Activated naive CD8-positive, alpha-beta T cell treated with anti-CD3 and anti-CD28 coated beads for 36 hours (primary cell): ENCODE results near the gene C12orf76. TPM values are rescaled to one million over a fixed set of nuclear protein-coding genes. Genes with fewer than 3 reads are reported as not detected.
A peak's percentile ranks its signal among the peaks of the same experiment; 100 is the strongest.

Source experiments
- DNase-seq: peaks from one replicate; pipeline ENCODE4 v3.0.0; 2021
- H3K27ac Mint-ChIP-seq: one replicate; pipeline ENCODE4 v1.8.0; 2022; ENCODE audit warnings: mild to moderate bottlenecking, moderate library complexity, mixed read lengths
- H3K27me3 Mint-ChIP-seq: one replicate; pipeline ENCODE4 v1.8.0; 2022; ENCODE audit warnings: mild to moderate bottlenecking, mixed read lengths
- H3K36me3 Mint-ChIP-seq: one replicate; pipeline ENCODE4 v1.8.0; 2021; ENCODE audit warnings: mild to moderate bottlenecking, mixed read lengths
- H3K4me1 Mint-ChIP-seq: one replicate; pipeline ENCODE4 v1.8.0; 2021; ENCODE audit warnings: mixed read lengths
- H3K4me3 Mint-ChIP-seq: one replicate; pipeline ENCODE4 v1.8.0; 2022; ENCODE audit warnings: mild to moderate bottlenecking, moderate library complexity, mixed read lengths
- H3K9me3 Mint-ChIP-seq: one replicate; pipeline ENCODE4 v1.8.0; 2022; ENCODE audit warnings: mixed read lengths
- total RNA-seq, 2 experiments: library from RNA; stranded (reverse); gene quantifications; one replicate each; pipeline ENCODE4 v1.2.3, GENCODE V29; 2021

The C12orf76 gene
- total RNA-seq, 2 experiments from 2014 or later = 6.6 to 7.3 TPM

DNA sequence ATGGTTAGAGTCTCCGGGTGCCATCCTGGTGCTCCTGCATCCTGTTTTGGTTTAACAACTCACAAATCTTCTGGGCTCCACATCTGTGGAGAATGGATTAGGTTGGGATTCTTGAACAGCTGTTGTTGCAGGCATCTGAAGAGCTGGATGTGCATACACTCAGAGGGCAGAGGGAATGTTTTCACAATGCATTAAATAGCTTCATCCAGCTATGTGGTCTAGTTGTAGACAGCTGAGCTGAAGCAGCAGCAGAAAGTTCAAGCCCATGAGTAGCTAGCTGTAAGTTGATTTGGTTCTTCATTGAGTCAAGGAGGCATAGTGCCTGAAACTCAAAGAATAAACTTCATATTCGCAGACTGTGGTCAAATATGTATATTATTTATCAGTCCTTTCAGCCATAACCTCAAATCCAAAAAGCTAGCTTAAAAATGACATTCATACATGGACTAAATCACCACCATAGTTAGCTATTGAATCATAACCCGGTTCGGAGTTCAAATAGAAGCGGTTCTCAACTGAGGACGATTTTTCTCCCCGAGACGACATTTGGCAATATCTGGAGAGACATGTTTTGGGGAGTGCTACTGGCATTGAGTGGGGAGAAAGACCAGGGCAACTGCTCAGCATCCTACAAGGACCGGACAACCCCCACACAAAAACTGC lies 50.0 kb downstream of the C12orf76 start:
- no peaks in the 10 kb centered on the region for H3K27me3 Mint-ChIP-seq
- peaks cover 52% of the 10 kb centered on the region for H3K4me1 Mint-ChIP-seq
- no peak for DNase-seq
- H3K36me3 Mint-ChIP-seq = peaks cover 4% of the 10 kb centered on the region
- peak overlapping the region; percentile 99 for H3K27ac Mint-ChIP-seq
- peak overlapping the region; percentile 90 for H3K4me3 Mint-ChIP-seq
- H3K9me3 Mint-ChIP-seq = no peaks in the 10 kb centered on the region

DNA sequence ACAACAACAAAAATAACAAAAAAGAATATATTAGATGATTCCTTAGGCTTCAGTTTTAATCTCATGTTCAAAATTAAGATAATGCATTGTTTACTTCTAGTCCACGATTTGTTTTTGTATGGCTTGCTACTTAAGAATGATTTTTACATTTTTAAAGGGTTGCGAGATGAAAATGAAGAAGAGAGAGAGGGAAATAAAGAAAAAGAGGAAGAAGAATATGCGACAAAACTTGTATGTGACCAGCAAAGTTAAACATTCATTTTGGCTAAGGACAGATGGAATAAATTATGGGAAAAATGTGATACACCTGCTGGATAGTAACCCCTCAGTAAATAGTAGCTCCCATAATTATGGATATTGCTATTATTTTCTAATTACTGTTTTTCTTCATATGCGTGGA lies 50.9 kb downstream of the C12orf76 start:
- peaks cover 54% of the 10 kb centered on the region for H3K4me1 Mint-ChIP-seq
- H3K9me3 Mint-ChIP-seq = no peaks in the 10 kb centered on the region
- H3K27me3 Mint-ChIP-seq = no peaks in the 10 kb centered on the region
- H3K4me3 Mint-ChIP-seq = no peak overlapping the region
- H3K27ac Mint-ChIP-seq = no peak overlapping the region
- peaks cover 7% of the 10 kb centered on the region for H3K36me3 Mint-ChIP-seq
- DNase-seq = no peak

DNA sequence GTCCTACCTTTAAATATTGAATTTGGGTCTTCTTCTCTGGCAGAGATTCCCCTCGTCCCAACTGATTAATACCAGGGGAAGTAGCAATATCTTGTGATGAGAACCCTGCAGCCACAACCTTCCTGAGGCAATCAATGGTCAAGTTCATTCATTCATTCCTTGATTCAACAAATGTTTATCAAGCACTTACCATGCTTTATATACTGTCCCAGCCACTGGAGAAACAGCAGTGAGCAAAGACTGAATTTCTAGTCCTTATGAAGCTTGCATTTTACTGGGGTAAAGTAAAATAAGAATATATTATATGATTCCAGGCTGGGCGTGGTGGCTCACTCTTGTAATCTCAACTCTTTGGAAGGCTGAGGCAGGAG lies 51.9 kb downstream of the C12orf76 start:
- Mint-ChIP-seq H3K27me3 (no peaks in the 10 kb centered on the region), H3K27ac (peak overlapping the region; percentile 89), H3K4me1 (peaks cover 54% of the 10 kb centered on the region), H3K4me3 (peak overlapping the region; percentile 95), H3K36me3 (peaks cover 11% of the 10 kb centered on the region), H3K9me3 (no peaks in the 10 kb centered on the region)
- DNase-seq = no peak

DNA sequence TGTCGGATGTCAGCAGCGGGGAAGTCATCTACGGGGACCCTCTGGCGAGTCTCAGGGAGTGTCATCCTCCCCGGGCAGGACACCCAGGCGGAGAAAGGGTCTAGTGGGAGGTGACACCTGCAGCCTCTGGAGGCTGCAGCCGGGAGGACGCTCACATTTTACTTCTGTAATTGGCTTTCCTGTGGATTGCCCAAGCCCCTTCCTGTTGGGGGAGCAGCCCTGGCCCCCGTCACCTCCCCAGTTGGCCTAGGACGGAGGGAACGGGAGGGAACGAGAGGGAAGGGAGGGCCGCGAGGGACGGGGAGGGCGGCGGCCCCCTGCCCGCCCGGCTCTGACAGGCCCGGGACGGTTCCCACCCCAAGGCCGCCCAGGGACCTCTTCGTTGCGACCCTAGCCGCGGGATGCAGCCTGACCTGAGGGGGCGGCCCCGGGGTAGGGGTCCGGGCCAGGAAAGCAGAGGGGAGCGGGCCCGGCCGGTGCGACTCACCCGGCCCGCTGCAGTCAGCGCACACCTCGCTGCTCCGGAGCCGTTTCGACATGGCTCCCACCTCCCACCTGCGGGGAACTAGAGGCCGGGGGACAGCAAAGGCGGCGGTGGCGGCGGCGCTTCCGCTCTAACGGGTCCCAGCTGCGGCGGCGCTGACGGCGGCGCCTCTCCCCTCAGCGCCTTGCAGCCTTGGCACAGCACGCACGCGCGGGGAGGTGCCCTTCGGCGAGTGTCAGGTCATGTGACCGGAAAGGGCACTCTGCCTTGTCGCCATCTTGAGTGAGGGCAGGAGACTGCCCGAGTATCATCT lies 52.4 kb downstream of the C12orf76 start, which contains the start of gene GIT2:
GIT2 (minus strand) TSS at position 683 of the 797 bp plus-strand sequence; CDS start at position 539, 144 bp downstream.
- Mint-ChIP-seq H3K36me3 (peaks cover 13% of the 10 kb centered on the region), H3K4me1 (peaks cover 56% of the 10 kb centered on the region), H3K27ac (peak within 1 kb of the TSS; percentile 89), H3K9me3 (no peaks in the 10 kb centered on the region), H3K27me3 (no peaks in the 10 kb centered on the region), H3K4me3 (peak within 1 kb of the TSS; percentile 95)
- DNase-seq = peak; percentile 98

DNA sequence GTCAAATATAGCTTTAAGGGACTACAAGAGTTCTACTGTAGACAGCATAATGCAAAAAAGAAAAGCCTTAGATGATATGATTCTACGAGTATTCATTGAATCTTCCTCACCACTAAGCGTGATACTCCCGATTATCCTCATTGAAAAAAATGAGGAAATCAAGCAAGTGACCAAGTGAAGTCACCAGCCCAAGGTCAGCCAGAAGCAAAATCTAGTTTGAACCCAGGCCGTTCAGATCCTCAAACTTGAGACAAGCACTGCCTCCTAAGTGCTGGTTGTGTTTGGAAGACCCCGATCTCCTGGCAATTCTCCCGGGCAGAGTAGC lies 53.0 kb downstream of the C12orf76 start:
- H3K27ac Mint-ChIP-seq = peak overlapping the region; percentile 86
- peaks cover 54% of the 10 kb centered on the region for H3K4me1 Mint-ChIP-seq
- H3K27me3 Mint-ChIP-seq = no peaks in the 10 kb centered on the region
- peak overlapping the region; percentile 95 for H3K4me3 Mint-ChIP-seq
- peaks cover 17% of the 10 kb centered on the region for H3K36me3 Mint-ChIP-seq
- H3K9me3 Mint-ChIP-seq = no peaks in the 10 kb centered on the region
- DNase-seq = no peak

DNA sequence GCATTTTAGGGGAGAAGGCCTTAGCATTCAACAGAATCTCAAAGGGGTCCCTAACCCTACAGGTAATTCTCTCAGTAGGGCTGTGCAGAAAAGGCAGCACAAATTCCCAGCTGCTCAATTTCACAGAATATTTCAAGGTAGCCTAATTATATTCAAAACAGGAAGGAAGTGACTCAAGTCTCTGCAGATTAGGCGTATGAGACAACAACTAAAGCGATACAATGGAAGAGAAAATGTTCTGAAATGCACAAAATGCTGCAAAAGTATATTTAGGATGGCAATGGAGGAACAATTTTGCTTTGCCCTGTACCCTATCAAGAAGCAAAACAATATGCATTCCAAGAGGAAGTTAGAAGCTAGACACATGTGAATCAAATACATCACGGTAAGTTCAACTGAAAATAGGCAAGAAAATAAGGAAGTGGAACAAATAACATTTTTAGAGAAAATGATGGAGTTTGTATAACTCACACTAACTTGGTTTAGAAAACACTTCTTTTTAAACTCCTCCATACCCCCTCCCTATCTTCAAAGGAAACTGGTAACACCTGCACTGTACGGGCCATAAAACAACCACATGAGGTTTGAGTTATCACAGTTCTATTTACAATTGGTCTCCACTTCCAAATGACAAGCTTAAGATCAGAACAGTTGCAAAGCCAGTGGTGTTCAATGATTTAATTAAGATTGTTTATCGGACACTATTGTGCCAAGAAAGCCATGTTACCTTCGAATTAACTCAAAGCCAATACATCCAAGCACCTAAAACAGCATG lies 53.7 kb downstream of the C12orf76 start:
- no peaks in the 10 kb centered on the region for H3K27me3 Mint-ChIP-seq
- H3K36me3 Mint-ChIP-seq = peaks cover 21% of the 10 kb centered on the region
- peak overlapping the region; percentile 86 for H3K27ac Mint-ChIP-seq
- peaks cover 53% of the 10 kb centered on the region for H3K4me1 Mint-ChIP-seq
- peak overlapping the region; percentile 95 for H3K4me3 Mint-ChIP-seq
- DNase-seq = no peak
- no peaks in the 10 kb centered on the region for H3K9me3 Mint-ChIP-seq

DNA sequence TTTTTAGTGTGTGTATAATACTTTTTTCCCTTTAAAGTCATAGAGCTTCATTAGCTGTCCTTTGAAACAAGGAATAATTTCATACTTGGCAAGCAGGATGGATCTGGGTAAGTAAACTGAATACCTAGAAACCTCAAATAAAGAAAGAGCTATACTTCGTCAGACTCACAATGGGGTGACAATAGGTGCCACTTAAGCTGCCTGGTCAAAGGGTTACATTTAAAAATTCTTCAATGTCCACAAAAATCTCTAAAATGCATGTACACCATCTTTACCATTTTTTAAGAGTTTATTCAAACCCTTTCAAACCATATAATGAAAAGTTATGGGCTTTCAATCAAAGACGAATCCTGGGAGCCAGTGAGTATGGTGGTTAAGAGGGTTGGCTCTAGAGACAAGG lies 55.2 kb downstream of the C12orf76 start:
- Mint-ChIP-seq H3K9me3 (no peaks in the 10 kb centered on the region), H3K27ac (no peak overlapping the region), H3K36me3 (peaks cover 33% of the 10 kb centered on the region), H3K4me3 (no peak overlapping the region), H3K4me1 (peaks cover 54% of the 10 kb centered on the region), H3K27me3 (no peaks in the 10 kb centered on the region)
- no peak for DNase-seq

DNA sequence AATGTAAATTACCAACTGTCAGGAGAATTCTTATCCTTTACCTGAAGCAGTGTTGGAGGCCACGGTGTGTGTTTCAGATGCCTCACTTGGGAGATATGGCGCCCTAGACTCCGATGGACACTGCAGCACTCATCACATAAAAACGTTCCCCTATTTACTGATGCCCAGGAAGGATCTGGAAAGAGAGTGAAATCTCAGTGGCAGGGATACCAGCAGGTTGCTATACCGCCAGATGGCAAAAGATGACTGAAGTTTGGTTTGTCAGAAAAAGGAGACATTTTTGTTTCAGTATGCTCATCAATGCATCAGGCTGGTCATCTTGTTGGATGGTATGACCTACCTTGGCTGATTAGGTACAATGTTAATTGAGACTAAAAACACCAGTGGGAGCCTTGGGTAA lies 56.7 kb downstream of the C12orf76 start:
- Mint-ChIP-seq H3K9me3 (no peaks in the 10 kb centered on the region), H3K27me3 (no peaks in the 10 kb centered on the region), H3K36me3 (peaks cover 41% of the 10 kb centered on the region), H3K4me1 (peaks cover 58% of the 10 kb centered on the region), H3K27ac (no peak overlapping the region), H3K4me3 (no peak overlapping the region)
- DNase-seq = no peak

Other genes with a start within 250 kb of the C12orf76 start
- not detected for gene TRPV4, start 215.1 kb downstream of the C12orf76 start, total RNA-seq
- gene GLTP, start 168.0 kb downstream of the C12orf76 start, total RNA-seq = 10 to 100 TPM; 31.5 to 32.4 TPM
- 10 to 100 TPM; 22.9 to 24.9 TPM for gene TCHP, start 148.2 kb downstream of the C12orf76 start, total RNA-seq
- gene GIT2, start 52.2 kb downstream of the C12orf76 start, total RNA-seq = 10 to 100 TPM; 50.6 to 51.0 TPM
- 10 to 100 TPM; 36.8 to 43.6 TPM for gene ANKRD13A, start 49.1 kb downstream of the C12orf76 start, total RNA-seq
- 1 to 10 TPM; 3.1 to 3.4 TPM for gene IFT81, start 75.8 kb upstream of the C12orf76 start, total RNA-seq
- gene ATP2A2, start 232.7 kb upstream of the C12orf76 start, total RNA-seq = 100 to 1,000 TPM; 148 to 151 TPM